Mucosa of stomach (tissue), 1 donor: Measurements from ENCODE around the gene INKA2.

Source experiments
- H3K27me3 ChIP-seq: one replicate; pipeline ENCODE4 v1.7.0; 2013; ENCODE audit warnings: mild to moderate bottlenecking, low read length; ENCODE audit not compliant: control insufficient read depth, insufficient read depth
- H3K36me3 ChIP-seq: one replicate; pipeline ENCODE4 v1.7.0; 2013; ENCODE audit warnings: low read length; ENCODE audit not compliant: control insufficient read depth, insufficient read depth
- H3K4me1 ChIP-seq: one replicate; pipeline ENCODE4 v1.7.0; 2013; ENCODE audit warnings: mild to moderate bottlenecking, low read length; ENCODE audit not compliant: control insufficient read depth, insufficient read depth
- H3K4me3 ChIP-seq: one replicate; pipeline ENCODE4 v1.7.0; 2013; ENCODE audit warnings: low read length
- H3K9ac ChIP-seq: one replicate; pipeline ENCODE4 v1.7.0; 2013; ENCODE audit warnings: mild to moderate bottlenecking, low read length, moderate library complexity
- H3K9me3 ChIP-seq: one replicate; pipeline ENCODE4 v1.7.0; 2013; ENCODE audit warnings: mild to moderate bottlenecking, low read length, moderate library complexity; ENCODE audit not compliant: control insufficient read depth
- donor health status: Pancreatic carcinoma.

The INKA2 gene

DNA sequence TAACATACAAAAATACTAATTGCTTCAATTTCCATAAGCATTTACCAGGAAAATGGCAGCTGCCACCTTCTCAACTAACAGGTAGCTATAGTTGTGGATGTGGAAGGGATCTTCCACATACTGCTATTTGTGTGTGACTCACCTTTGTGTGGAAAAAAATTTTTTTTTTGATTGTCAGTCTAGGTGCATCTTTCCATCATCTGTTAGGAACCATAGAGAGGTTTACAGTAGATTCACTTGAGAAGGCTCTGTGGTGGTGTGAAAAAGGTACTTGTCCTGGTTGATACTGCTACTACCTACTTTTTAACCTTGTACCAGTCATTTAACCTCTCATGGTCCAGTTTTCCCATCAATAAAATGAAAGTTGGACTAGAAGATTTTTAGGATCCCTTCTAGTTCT is 29.4 kb upstream of the INKA2 start:
- no peak overlapping the region for H3K9ac ChIP-seq
- H3K4me3 ChIP-seq, result no peak overlapping the region
- no peaks in the 10 kb centered on the region for H3K4me1 ChIP-seq
- H3K36me3 ChIP-seq, result no peaks in the 10 kb centered on the region
- no peaks in the 10 kb centered on the region for H3K9me3 ChIP-seq
- no peaks in the 10 kb centered on the region for H3K27me3 ChIP-seq

DNA sequence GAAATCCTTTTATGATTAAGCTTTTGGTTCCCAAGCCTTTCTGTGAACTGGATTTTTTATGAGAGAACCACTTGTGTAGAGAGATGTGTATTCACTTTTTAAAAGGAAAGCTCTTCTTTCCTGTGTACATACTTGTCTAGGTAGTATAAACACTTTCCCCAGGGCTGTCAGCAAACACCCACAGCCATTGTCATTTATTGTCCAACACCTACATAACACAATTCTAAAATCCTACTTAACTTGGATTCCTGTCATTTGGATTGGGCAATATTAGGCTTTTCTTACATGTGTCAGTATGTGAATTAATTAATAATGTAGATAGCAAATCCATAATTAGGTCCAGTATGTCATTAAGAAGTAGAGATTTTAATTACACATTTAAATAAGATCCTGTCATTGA is 28.8 kb upstream of the INKA2 start:
- Histone ChIP-seq H3K27me3 (no peaks in the 10 kb centered on the region), H3K4me1 (no peaks in the 10 kb centered on the region), H3K9me3 (no peaks in the 10 kb centered on the region), H3K36me3 (no peaks in the 10 kb centered on the region), H3K4me3 (no peak overlapping the region), H3K9ac (no peak overlapping the region)

DNA sequence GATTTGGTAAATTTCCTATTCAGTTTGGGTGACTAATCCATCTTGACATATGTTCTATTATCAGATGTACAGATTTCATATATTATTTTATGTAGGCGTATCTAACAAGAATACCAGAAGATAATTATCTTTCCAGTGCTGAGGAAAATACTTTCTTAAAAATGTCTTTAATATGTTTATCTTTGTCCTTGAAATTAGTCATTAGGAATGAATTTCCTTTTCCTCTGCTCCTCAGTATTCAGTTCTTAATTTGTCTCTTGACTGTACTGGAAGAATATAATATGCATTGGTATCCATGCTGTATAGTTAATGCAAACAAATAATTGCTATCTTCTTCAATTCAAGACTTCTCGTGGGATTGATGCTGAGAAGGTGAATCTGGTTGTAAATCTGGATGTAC is 23.1 kb upstream of the INKA2 start:
- no peaks in the 10 kb centered on the region for H3K4me1 ChIP-seq
- H3K36me3 ChIP-seq, result no peaks in the 10 kb centered on the region

DNA sequence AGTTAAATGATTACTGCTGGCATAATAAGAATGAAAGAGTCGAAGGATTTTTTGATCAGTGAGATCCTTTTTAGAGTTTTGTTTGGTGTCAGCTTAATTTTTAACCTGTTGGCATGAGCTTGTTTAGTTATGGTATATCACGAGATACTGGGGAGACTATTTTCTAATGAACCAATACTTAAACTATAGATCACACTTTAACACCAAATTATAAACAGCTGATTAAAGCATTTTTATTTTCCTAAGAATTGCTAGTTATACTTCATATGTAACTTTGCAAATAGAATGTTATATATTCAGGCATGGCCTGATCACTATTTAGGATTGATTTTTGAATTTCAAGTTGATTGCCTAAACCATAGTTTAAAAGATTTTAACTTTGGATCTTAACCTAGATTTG is 22.5 kb upstream of the INKA2 start:
- Histone ChIP-seq H3K36me3 (no peaks in the 10 kb centered on the region), H3K9ac (no peak overlapping the region), H3K9me3 (no peaks in the 10 kb centered on the region), H3K4me1 (no peaks in the 10 kb centered on the region), H3K4me3 (no peak overlapping the region), H3K27me3 (no peaks in the 10 kb centered on the region)

More for the DNA sequence above, 23.1 kb upstream of the INKA2 start:
- Histone ChIP-seq H3K9ac (no peak overlapping the region), H3K27me3 (no peaks in the 10 kb centered on the region), H3K4me3 (no peak overlapping the region), H3K9me3 (no peaks in the 10 kb centered on the region)

- H3K9me3 ChIP-seq, result no peaks in the 10 kb centered on the region
- no peaks in the 10 kb centered on the region for H3K4me1 ChIP-seq
- no peak overlapping the region for H3K9ac ChIP-seq
- H3K4me3 ChIP-seq, result no peak overlapping the region
- no peaks in the 10 kb centered on the region for H3K27me3 ChIP-seq
- no peaks in the 10 kb centered on the region for H3K36me3 ChIP-seq
These were observed 19.2 kb upstream of the INKA2 start for GRCh38 chr1:111758373-111758772.

DNA sequence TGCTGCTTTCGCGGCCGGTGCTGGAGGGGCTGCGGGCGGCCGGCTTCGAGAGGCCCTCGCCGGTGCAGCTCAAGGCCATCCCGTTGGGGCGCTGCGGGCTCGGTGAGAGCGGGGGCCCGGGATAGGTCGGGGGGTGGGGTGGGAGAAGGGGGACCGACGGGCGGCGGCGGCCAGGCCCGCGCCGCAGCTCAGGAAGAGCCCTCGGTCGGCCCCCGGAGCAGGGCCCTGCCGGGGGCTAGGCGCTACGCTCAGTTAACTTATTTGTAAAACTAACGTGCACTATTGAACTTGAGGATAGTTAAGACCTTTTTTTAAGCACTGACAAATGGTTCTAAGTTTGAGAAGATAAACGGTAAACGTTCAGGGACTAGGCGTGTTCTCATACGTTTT is 16.9 kb upstream of the INKA2 start:
- H3K4me1 ChIP-seq, result no peaks in the 10 kb centered on the region
- peak overlapping the region; percentile 75 for H3K4me3 ChIP-seq
- no peaks in the 10 kb centered on the region for H3K27me3 ChIP-seq
- H3K9ac ChIP-seq, result peak overlapping the region; percentile 74
- H3K9me3 ChIP-seq, result no peaks in the 10 kb centered on the region
- no peaks in the 10 kb centered on the region for H3K36me3 ChIP-seq

DNA sequence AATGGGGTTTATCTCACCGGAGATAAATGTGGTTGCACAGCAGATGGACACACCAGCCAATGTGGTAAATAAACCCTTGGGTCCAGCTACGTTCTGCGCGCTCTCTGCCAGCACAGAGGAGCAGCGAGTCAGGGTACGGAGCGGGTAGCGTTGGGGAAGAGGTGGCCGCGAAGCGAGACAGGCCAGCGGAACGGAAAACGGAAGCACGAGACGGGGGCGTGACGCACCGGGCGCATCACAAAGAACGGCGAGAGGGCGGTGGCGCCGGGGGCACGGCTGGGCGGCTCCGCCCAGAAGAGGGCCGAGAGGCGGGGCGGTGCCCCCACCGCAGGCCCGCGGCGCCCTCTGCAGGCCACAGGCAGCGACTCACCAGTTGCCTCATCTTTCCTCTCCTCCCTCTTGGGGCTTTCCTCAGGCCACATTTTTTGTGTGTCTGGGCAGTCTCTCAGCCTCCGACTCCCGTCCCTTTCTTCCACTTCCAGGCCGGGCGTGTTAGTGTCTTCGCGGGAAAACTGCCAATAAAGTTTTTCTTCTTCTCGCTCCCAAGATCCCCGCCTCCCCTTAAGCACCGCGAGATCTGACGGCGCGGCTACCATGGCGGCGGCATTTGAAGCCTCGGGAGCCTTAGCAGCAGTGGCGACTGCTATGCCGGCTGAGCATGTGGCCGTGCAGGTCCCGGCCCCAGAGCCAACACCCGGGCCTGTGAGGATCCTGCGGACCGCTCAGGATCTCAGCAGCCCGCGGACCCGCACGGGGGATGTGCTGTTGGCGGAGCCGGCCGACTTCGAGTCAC is 16.3 kb upstream of the INKA2 start, which contains the start of gene DDX20:
DDX20 (plus strand) TSS at position 571 of the 793 bp plus-strand sequence; CDS start at position 595, 24 bp downstream.
- no peaks in the 10 kb centered on the region for H3K4me1 ChIP-seq
- peak within 1 kb of the TSS; percentile 75 for H3K4me3 ChIP-seq
- peak within 1 kb of the TSS; percentile 74 for H3K9ac ChIP-seq
- H3K27me3 ChIP-seq, result no peaks in the 10 kb centered on the region
- no peaks in the 10 kb centered on the region for H3K9me3 ChIP-seq
- H3K36me3 ChIP-seq, result no peaks in the 10 kb centered on the region

DNA sequence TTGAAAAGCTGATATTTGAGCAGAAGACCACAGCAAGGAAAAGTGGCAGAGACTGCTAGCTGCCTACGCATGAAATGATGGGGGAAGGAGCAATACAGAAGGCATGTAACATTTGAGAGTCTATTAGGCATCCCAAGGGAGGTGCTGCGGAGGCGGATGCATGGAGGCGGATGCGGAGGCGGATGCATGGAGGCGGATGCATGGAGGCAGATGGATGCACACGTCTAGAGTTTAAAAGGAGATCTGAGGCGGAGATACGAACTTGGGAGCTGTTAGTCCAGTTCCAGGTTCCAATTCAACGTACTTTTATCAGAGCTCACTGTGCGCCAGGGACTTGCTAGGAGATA is 15.8 kb upstream of the INKA2 start:
- H3K4me1 ChIP-seq, result no peaks in the 10 kb centered on the region
- no peaks in the 10 kb centered on the region for H3K9me3 ChIP-seq
- no peaks in the 10 kb centered on the region for H3K27me3 ChIP-seq
- peak overlapping the region; percentile 74 for H3K9ac ChIP-seq
- peak overlapping the region; percentile 75 for H3K4me3 ChIP-seq
- no peaks in the 10 kb centered on the region for H3K36me3 ChIP-seq

DNA sequence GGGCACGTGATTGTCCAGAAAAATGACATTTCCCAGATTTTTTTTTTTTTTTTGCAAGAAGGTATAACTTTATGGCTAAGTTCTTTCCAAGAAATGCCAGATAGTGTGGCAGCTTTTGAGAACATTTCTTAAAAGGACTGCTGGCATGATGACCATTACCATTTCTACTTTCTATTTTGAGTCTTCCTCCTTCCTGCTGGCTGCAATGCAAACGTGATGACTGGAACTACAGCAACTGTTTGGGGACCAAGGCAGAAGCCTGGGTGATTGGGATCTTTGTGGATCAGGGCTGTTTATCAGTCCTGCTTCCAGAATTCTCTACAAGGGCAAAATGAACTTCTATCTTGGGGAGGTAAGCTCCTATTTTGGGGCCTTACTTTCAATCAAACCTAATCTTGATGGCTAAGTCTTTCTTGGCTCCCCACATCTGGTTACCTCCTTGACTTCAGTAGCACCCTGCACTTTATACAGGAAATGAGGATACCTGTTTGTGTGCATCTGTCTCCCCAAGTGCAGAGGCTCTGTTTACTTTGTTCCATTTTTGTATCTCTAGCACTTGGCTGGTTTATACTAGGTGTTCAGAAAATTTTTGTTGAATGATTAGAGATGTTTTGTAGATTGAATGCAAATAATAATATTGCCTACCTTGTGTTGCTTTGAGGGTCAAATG is 12.8 kb upstream of the INKA2 start:
- H3K4me1 ChIP-seq, result no peaks in the 10 kb centered on the region
- no peak overlapping the region for H3K4me3 ChIP-seq
- no peaks in the 10 kb centered on the region for H3K9me3 ChIP-seq
- H3K27me3 ChIP-seq, result no peaks in the 10 kb centered on the region
- no peaks in the 10 kb centered on the region for H3K36me3 ChIP-seq
- H3K9ac ChIP-seq, result no peak overlapping the region

DNA sequence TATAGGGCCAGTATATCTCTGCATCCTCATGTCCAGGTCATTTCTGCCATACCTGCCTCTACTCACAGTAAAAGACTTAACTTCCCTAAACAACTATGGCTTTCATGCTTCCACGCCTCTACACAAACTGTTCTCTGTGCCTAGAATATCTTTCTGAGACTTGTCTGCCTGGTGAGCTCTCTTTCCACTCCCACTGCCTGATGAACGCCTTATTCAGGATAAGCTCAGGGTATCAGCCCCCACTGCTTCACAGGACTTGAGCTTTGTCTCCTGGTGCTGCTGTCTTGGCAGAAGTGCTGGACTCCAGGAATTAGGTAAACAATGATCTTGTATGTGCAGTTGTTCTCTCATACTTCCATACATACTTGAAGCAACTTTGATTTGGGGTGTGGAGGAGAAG is 11.7 kb upstream of the INKA2 start:
- Histone ChIP-seq H3K9me3 (no peaks in the 10 kb centered on the region), H3K9ac (no peak overlapping the region), H3K4me3 (no peak overlapping the region), H3K36me3 (no peaks in the 10 kb centered on the region), H3K4me1 (no peaks in the 10 kb centered on the region), H3K27me3 (no peaks in the 10 kb centered on the region)

GRCh38 chr1:111749628-111750027 is 10.4 kb upstream of the INKA2 start:
- H3K9ac ChIP-seq, result no peak overlapping the region
- H3K4me1 ChIP-seq, result no peaks in the 10 kb centered on the region
- H3K36me3 ChIP-seq, result no peaks in the 10 kb centered on the region
- H3K4me3 ChIP-seq, result no peak overlapping the region
- no peaks in the 10 kb centered on the region for H3K27me3 ChIP-seq
- no peaks in the 10 kb centered on the region for H3K9me3 ChIP-seq

DNA sequence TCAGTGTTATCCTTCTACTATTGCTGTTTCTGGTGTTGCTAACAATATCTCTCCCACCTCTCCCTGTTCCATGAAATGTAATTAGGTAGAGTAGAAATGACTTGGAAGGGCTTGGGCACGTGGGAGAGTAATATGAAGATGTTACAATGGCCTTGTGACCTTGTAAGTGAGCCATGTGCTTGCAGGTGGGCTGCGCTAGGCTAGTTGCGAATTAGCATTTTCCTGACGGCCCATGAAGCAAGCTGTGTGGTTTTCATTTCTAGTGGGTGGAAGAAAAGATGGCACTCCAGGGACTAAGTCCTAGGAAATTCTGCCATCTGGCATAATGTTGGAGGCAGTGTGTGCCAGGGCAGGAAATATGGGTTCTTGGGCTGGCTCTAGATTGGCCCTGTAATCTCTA is 8.8 kb upstream of the INKA2 start:
- Histone ChIP-seq H3K27me3 (no peaks in the 10 kb centered on the region), H3K4me1 (no peaks in the 10 kb centered on the region), H3K4me3 (no peak overlapping the region), H3K36me3 (no peaks in the 10 kb centered on the region), H3K9me3 (no peaks in the 10 kb centered on the region), H3K9ac (no peak overlapping the region)
